ENCODE data around the gene MYH13. TPM values are rescaled to one million over a fixed set of nuclear protein-coding genes. Genes with fewer than 3 reads are reported as not detected.

Gene MYH13
- total RNA-seq, 1 experiment from 2014 or later = not detected

DNA sequence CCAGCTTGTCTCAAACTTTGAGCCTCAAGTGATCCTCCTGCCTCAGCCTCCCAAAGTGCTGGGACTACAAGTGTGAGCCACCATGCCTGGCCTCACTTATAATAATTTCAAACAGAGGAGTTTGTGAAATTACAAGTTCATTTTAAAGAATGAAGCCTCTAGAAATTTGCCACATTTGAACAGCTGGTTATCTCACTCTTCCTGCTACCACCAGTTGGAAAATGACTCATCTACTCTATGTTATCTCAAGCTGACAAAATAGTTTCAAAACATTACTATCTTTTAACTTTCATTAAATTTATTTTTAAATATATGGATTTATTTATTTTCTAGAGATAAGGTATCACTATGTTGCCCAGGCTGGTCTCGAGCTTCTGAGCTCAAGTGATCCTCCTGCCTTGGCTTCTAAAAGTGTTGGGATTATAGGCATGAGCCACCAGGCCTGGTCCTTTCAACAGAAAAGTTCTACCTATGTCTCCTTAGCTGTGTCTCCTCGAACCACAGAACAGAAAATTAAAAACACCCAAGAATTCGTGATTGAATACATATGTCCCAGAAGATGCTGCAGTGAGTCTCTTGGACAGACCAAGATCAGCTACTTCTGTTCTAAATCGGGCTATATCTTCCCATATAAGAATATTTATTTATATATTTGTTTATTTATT is 47.6 kb downstream of the MYH13 start:
- Histone ChIP-seq H2BK120ac (ENCODE audit: low read depth, low read length, poor library complexity, severe bottlenecking) (no peak overlapping the region), H4K91ac (ENCODE audit: insufficient read length, low read depth, low read length) (no peak overlapping the region), H3K79me2 (ENCODE audit: insufficient read depth, low read length) (no peaks in the 10 kb centered on the region), H3K27me3 (ENCODE audit: insufficient read depth, low read length) (no peaks in the 10 kb centered on the region), H3K9ac (ENCODE audit: extremely low read depth, insufficient read length, low read length) (no peak overlapping the region), H3K14ac (ENCODE audit: insufficient read depth, low read length) (no peak overlapping the region), H3K79me1 (ENCODE audit: insufficient read depth, low read depth, low read length, poor library complexity, severe bottlenecking) (no peaks in the 10 kb centered on the region), H3K4me2 (ENCODE audit: insufficient read depth, insufficient read length, low read length) (no peak overlapping the region), H3K9me3 (ENCODE audit: control insufficient read depth, low read depth, low read length) (no peaks in the 10 kb centered on the region), H3K27ac (ENCODE audit: insufficient read length, low read depth, low read length) (no peak overlapping the region), H2AFZ (ENCODE audit: low read length) (no peak overlapping the region), H4K20me1 (ENCODE audit: control insufficient read depth, insufficient read depth, insufficient read length) (no peaks in the 10 kb centered on the region), H3T11ph (ENCODE audit: low read length) (no peak overlapping the region), H2AK5ac (ENCODE audit: insufficient read length, low read length) (no peak overlapping the region), H3K23ac (ENCODE audit: insufficient read length, low read depth, low read length) (no peak overlapping the region), H2BK20ac (ENCODE audit: low read depth, low read length, poor library complexity, severe bottlenecking) (no peak overlapping the region), H2BK12ac (ENCODE audit: insufficient read length, low read depth, low read length) (no peak overlapping the region), H4K5ac (ENCODE audit: insufficient read length, low read depth, low read length) (no peak overlapping the region), H3K23me2 (ENCODE audit: insufficient read length, low read depth, low read length, poor library complexity, severe bottlenecking) (no peaks in the 10 kb centered on the region), H2BK15ac (ENCODE audit: low read depth, low read length) (no peak overlapping the region), H3K56ac (ENCODE audit: insufficient read length, low read depth, low read length) (no peak overlapping the region), H4K8ac (replicated peaks; ENCODE audit: insufficient read length, low read depth, low read length) (no peak overlapping the region), H3K4ac (ENCODE audit: low read depth, low read length) (no peak overlapping the region), H3K18ac (ENCODE audit: insufficient read length, low read depth, low read length) (no peak overlapping the region), H2BK5ac (ENCODE audit: insufficient read length, low read length) (no peak overlapping the region), H3K4me1 (ENCODE audit: insufficient read depth, low read length) (no peaks in the 10 kb centered on the region)
- no peak for DNase-seq
- TF ChIP-seq, protein P1, sequence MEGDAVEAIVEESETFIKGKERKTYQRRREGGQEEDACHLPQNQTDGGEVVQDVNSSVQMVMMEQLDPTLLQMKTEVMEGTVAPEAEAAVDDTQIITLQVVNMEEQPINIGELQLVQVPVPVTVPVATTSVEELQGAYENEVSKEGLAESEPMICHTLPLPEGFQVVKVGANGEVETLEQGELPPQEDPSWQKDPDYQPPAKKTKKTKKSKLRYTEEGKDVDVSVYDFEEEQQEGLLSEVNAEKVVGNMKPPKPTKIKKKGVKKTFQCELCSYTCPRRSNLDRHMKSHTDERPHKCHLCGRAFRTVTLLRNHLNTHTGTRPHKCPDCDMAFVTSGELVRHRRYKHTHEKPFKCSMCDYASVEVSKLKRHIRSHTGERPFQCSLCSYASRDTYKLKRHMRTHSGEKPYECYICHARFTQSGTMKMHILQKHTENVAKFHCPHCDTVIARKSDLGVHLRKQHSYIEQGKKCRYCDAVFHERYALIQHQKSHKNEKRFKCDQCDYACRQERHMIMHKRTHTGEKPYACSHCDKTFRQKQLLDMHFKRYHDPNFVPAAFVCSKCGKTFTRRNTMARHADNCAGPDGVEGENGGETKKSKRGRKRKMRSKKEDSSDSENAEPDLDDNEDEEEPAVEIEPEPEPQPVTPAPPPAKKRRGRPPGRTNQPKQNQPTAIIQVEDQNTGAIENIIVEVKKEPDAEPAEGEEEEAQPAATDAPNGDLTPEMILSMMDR (conservative IDR thresholded peaks at IDR 0.05) = no peak
- WGBS (ENCODE audit: extremely low coverage, insufficient read length, low lambda C conversion rate) = no CpG with 5 or more reads among the region's 4 CpGs
- no peak overlapping the region for H3K4me3 Mint-ChIP-seq
- no peaks in the 10 kb centered on the region; a peak in 1 of 5 replicates for H3K9me3 Mint-ChIP-seq
- H3K4me1 Mint-ChIP-seq = peaks cover 0 to 3% of the 10 kb centered on the region in 2 experiments; a peak in 1 of 4 replicates
- no peaks in the 10 kb centered on the region for H3K36me3 Mint-ChIP-seq (ENCODE audit: insufficient read depth in 1 of 3, low read depth in 3 of 3)
- H3K27me3 Mint-ChIP-seq (ENCODE audit: low read depth) = no peaks in the 10 kb centered on the region; the same call in none of the 2 replicates
- H3K27ac Mint-ChIP-seq = no peak overlapping the region
